ENCODE results near the gene RGS8. TPM values are rescaled to one million over a fixed set of nuclear protein-coding genes. Genes with fewer than 3 reads are reported as not detected.

The RGS8 gene
- polyA plus RNA-seq, 1 of the 3 experiments (the other 2 are of a cell fraction) = not detected

DNA sequence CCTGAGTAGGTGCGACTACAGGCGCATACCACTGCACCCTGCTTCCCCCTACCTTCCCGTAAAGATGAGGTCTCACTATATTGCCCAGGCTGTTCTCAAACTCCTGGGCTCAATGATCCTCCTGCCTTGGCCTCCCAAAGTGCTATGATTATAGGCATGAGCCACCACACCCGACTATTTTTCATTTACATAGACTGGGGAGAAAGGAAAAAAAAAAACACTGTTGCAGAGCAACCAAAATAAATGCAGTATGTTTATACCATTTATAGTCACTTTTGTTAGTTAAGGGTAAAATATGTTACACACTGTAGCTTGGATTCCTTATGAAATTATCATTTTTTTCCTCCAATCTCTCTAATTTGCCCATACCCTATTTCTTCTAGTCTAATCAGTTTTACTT is 35.2 kb upstream of the RGS8 start:
- Histone ChIP-seq H3K4me3 (ENCODE audit: low read depth in 2 of 2, low read length in 1 of 2) (no peak overlapping the region), H3K27me3 (ENCODE audit: insufficient read depth) (no peaks in the 10 kb centered on the region), H2AFZ (ENCODE audit: low read depth) (no peak overlapping the region), H3K27ac (ENCODE audit: low read depth in 2 of 2, low read length in 1 of 2) (no peak overlapping the region), H3K4me1 (ENCODE audit: control insufficient read depth in 1 of 2, insufficient read depth in 2 of 2, low read depth in 1 of 2, low read length in 1 of 2) (no peaks in the 10 kb centered on the region; a peak in 1 of 4 replicates), H3F3A (replicated peaks; ENCODE audit: insufficient read depth) (no peaks in the 10 kb centered on the region), H3K9ac (no peak overlapping the region), H3K9me3 (no peaks in the 10 kb centered on the region), H3K9me2 (no peaks in the 10 kb centered on the region), H3K36me3 (replicated peaks in 1 of 2; ENCODE audit: control insufficient read depth in 1 of 2, insufficient read depth in 2 of 2, low read length in 1 of 2) (no peaks in the 10 kb centered on the region), H4K20me1 (ENCODE audit: insufficient read depth) (no peaks in the 10 kb centered on the region), H3K4me2 (no peak overlapping the region), H3K79me2 (ENCODE audit: insufficient read depth) (no peaks in the 10 kb centered on the region)
- no peak for DNase-seq
- WGBS (ENCODE audit: low lambda C conversion rate) = 72% methylated on average over 4 of the region's 4 CpGs
- ChIA-PET POLR2A (no interaction called here), CTCF (interaction anchor here (0.6 to 1.3 kb wide), 2 partner anchors 9 to 126 kb away, joined by 3 read pairs; no protein-coding TSS in a partner anchor)
- TF ChIP-seq ELF1 (IDR thresholded peaks at IDR 0.05) = no peak
- no peak for TF ChIP-seq JUND (IDR thresholded peaks at IDR 0.05)
- TF ChIP-seq FOXM1 (IDR thresholded peaks at IDR 0.05; ENCODE audit: low read depth) = no peak
- TF ChIP-seq RFX5 (IDR thresholded peaks at IDR 0.05; ENCODE audit: low read length) = no peak
- no peak for TF ChIP-seq RAD21 (IDR thresholded peaks at IDR 0.05; ENCODE audit: low read length)
- TF ChIP-seq SIN3A (IDR thresholded peaks at IDR 0.05; ENCODE audit: borderline replicate concordance, low read depth, low read length) = no peak
- TF ChIP-seq, protein P1, sequence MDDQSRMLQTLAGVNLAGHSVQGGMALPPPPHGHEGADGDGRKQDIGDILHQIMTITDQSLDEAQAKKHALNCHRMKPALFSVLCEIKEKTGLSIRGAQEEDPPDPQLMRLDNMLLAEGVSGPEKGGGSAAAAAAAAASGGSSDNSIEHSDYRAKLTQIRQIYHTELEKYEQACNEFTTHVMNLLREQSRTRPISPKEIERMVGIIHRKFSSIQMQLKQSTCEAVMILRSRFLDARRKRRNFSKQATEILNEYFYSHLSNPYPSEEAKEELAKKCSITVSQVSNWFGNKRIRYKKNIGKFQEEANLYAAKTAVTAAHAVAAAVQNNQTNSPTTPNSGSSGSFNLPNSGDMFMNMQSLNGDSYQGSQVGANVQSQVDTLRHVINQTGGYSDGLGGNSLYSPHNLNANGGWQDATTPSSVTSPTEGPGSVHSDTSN (IDR thresholded peaks at IDR 0.05) = no peak
- no peak for TF ChIP-seq EP300 (IDR thresholded peaks at IDR 0.05; ENCODE audit: borderline replicate concordance in 1 of 2, low read depth in 1 of 2, low read length in 1 of 2)
- TF ChIP-seq, protein P2, sequence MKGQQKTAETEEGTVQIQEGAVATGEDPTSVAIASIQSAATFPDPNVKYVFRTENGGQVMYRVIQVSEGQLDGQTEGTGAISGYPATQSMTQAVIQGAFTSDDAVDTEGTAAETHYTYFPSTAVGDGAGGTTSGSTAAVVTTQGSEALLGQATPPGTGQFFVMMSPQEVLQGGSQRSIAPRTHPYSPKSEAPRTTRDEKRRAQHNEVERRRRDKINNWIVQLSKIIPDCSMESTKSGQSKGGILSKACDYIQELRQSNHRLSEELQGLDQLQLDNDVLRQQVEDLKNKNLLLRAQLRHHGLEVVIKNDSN (IDR thresholded peaks at IDR 0.05; ENCODE audit: borderline replicate concordance, low read depth) = no peak
- TF ChIP-seq SMC3 (IDR thresholded peaks at IDR 0.05; ENCODE audit: low read depth, low read length) = no peak
- TF ChIP-seq FOSL2 (IDR thresholded peaks at IDR 0.05; ENCODE audit: borderline replicate concordance, low read depth) = no peak
- TF ChIP-seq, protein P3, sequence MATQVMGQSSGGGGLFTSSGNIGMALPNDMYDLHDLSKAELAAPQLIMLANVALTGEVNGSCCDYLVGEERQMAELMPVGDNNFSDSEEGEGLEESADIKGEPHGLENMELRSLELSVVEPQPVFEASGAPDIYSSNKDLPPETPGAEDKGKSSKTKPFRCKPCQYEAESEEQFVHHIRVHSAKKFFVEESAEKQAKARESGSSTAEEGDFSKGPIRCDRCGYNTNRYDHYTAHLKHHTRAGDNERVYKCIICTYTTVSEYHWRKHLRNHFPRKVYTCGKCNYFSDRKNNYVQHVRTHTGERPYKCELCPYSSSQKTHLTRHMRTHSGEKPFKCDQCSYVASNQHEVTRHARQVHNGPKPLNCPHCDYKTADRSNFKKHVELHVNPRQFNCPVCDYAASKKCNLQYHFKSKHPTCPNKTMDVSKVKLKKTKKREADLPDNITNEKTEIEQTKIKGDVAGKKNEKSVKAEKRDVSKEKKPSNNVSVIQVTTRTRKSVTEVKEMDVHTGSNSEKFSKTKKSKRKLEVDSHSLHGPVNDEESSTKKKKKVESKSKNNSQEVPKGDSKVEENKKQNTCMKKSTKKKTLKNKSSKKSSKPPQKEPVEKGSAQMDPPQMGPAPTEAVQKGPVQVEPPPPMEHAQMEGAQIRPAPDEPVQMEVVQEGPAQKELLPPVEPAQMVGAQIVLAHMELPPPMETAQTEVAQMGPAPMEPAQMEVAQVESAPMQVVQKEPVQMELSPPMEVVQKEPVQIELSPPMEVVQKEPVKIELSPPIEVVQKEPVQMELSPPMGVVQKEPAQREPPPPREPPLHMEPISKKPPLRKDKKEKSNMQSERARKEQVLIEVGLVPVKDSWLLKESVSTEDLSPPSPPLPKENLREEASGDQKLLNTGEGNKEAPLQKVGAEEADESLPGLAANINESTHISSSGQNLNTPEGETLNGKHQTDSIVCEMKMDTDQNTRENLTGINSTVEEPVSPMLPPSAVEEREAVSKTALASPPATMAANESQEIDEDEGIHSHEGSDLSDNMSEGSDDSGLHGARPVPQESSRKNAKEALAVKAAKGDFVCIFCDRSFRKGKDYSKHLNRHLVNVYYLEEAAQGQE (IDR thresholded peaks at IDR 0.05; ENCODE audit: low read depth, low read length) = no peak
- TF ChIP-seq MXI1 (IDR thresholded peaks at IDR 0.05; ENCODE audit: low read depth, low read length) = no peak
- TF ChIP-seq, protein P4, sequence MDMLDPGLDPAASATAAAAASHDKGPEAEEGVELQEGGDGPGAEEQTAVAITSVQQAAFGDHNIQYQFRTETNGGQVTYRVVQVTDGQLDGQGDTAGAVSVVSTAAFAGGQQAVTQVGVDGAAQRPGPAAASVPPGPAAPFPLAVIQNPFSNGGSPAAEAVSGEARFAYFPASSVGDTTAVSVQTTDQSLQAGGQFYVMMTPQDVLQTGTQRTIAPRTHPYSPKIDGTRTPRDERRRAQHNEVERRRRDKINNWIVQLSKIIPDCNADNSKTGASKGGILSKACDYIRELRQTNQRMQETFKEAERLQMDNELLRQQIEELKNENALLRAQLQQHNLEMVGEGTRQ (IDR thresholded peaks at IDR 0.05; ENCODE audit: borderline replicate concordance, low read depth, low read length) = no peak

Measured in SK-N-SH (cell line).